ENCODE data around the gene RSF1.

Gene RSF1

GRCh38 chr11:77654770-77655434, 165.6 kb downstream of the RSF1 start:
- TF ChIP-seq CTCF (IDR thresholded peaks at IDR 0.05; ENCODE audit: borderline replicate concordance, insufficient read depth, low read depth, low read length) = no peak
- no peak overlapping the region for H3K4me3 ChIP-seq (ENCODE audit: low read depth, low read length)

- no peak for TF ChIP-seq CTCF (IDR thresholded peaks at IDR 0.05; ENCODE audit: borderline replicate concordance, insufficient read depth, low read depth, low read length)
- H3K4me3 ChIP-seq (ENCODE audit: low read depth, low read length) = no peak overlapping the region
Observed at GRCh38 chr11:77650123-77650522, 170.4 kb downstream of the RSF1 start.

- no peak overlapping the region for H3K4me3 ChIP-seq (ENCODE audit: low read depth, low read length)
- no peak for TF ChIP-seq CTCF (IDR thresholded peaks at IDR 0.05; ENCODE audit: borderline replicate concordance, insufficient read depth, low read depth, low read length)
Observed at GRCh38 chr11:77647654-77648305, 172.7 kb downstream of the RSF1 start.

GRCh38 chr11:77644887-77645286, 175.6 kb downstream of the RSF1 start:
- no peak for TF ChIP-seq CTCF (IDR thresholded peaks at IDR 0.05; ENCODE audit: borderline replicate concordance, insufficient read depth, low read depth, low read length)
- no peak overlapping the region for H3K4me3 ChIP-seq (ENCODE audit: low read depth, low read length)

GRCh38 chr11:77642228-77642627, 178.3 kb downstream of the RSF1 start:
- no peak overlapping the region for H3K4me3 ChIP-seq (ENCODE audit: low read depth, low read length)

GRCh38 chr11:77637345-77638165, 183.0 kb downstream of the RSF1 start, which contains the start of gene CLNS1A:
TSS of gene CLNS1A (minus strand) at chr11:77637794. CDS start at chr11:77637714, 80 bp downstream.
- no peak for TF ChIP-seq CTCF (IDR thresholded peaks at IDR 0.05; ENCODE audit: borderline replicate concordance, insufficient read depth, low read depth, low read length)
- H3K4me3 ChIP-seq (ENCODE audit: low read depth, low read length) = peak within 1 kb of the TSS; percentile 82

More at GRCh38 chr11:77642228-77642627, 178.3 kb downstream of the RSF1 start:
- TF ChIP-seq CTCF (IDR thresholded peaks at IDR 0.05; ENCODE audit: borderline replicate concordance, insufficient read depth, low read depth, low read length) = no peak
